KMS-11 (cell line): ENCODE measurements around the gene PTP4A1.

Source experiments
- H2AFZ ChIP-seq: fragments of 200-600 bp; sonication (generic); 2 replicates; pipeline ENCODE4 v1.6.1; 2016; ENCODE audit warnings: antibody characterized with exemption, mixed run types, low read depth
- H3K27ac ChIP-seq: fragments of 200-600 bp; sonication (generic); 2 replicates; pipeline ENCODE4 v1.6.1; 2016; ENCODE audit warnings: mild to moderate bottlenecking, mixed run types
- H3K27me3 ChIP-seq: fragments of 200-600 bp; sonication (generic); 2 replicates; pipeline ENCODE4 v1.6.1; 2017; ENCODE audit warnings: mild to moderate bottlenecking, low read depth, mixed run types, moderate library complexity; ENCODE audit not compliant: insufficient read depth
- H3K36me3 ChIP-seq: fragments of 200-600 bp; sonication (generic); 2 replicates; pipeline ENCODE4 v1.6.1; 2017; ENCODE audit warnings: mild to moderate bottlenecking, mixed run types; ENCODE audit not compliant: insufficient read depth
- H3K4me1 ChIP-seq: fragments of 200-600 bp; sonication (generic); 2 replicates; pipeline ENCODE4 v1.6.1; 2016; ENCODE audit warnings: mild to moderate bottlenecking, low read depth, mixed run types; ENCODE audit not compliant: poor library complexity, severe bottlenecking
- H3K4me2 ChIP-seq: fragments of 200-600 bp; sonication (generic); 2 replicates; pipeline ENCODE4 v1.7.0; 2016; ENCODE audit warnings: mild to moderate bottlenecking, mixed run types
- H3K4me3 ChIP-seq: fragments of 200-600 bp; sonication (generic); IDR thresholded peaks from 2 replicates; pipeline ENCODE4 v1.6.1; 2017; ENCODE audit warnings: low read depth, low read length, mixed read lengths; ENCODE audit not compliant: insufficient read depth
- H3K79me2 ChIP-seq: fragments of 200-600 bp; sonication (generic); 2 replicates; pipeline ENCODE4 v1.6.1; 2016; ENCODE audit warnings: low read depth, mixed run types; ENCODE audit not compliant: insufficient read depth
- H3K9ac ChIP-seq: fragments of 200-600 bp; sonication (generic); 2 replicates; pipeline ENCODE4 v1.6.1; 2016; ENCODE audit warnings: mild to moderate bottlenecking, mixed run types
- H4K20me1 ChIP-seq: fragments of 200-600 bp; sonication (generic); 2 replicates; pipeline ENCODE4 v1.6.1; 2016; ENCODE audit warnings: mild to moderate bottlenecking, mixed run types; ENCODE audit not compliant: insufficient read depth
- TF ChIP-seq, protein P1 (sequence below): fragments of 200-600 bp; sonication (generic); conservative IDR thresholded peaks from 2 replicates; pipeline ENCODE4 v1.6.1; 2017; ENCODE audit warnings: low read depth, mild to moderate bottlenecking, antibody characterized with exemption, low read length, moderate library complexity, mixed read lengths

PTP4A1 gene

GRCh38 chr6:63538550-63538949 lies 33.7 kb upstream of the PTP4A1 start:
- no peaks in the 10 kb centered on the region for H3K79me2 ChIP-seq
- no peaks in the 10 kb centered on the region for H3K4me1 ChIP-seq
- no peak overlapping the region for H3K27ac ChIP-seq
- H3K27me3 ChIP-seq: no peaks in the 10 kb centered on the region
- no peak overlapping the region for H3K4me2 ChIP-seq
- H4K20me1 ChIP-seq: no peaks in the 10 kb centered on the region
- H2AFZ ChIP-seq: no peak overlapping the region
- H3K36me3 ChIP-seq: no peaks in the 10 kb centered on the region
- TF ChIP-seq, protein P1, sequence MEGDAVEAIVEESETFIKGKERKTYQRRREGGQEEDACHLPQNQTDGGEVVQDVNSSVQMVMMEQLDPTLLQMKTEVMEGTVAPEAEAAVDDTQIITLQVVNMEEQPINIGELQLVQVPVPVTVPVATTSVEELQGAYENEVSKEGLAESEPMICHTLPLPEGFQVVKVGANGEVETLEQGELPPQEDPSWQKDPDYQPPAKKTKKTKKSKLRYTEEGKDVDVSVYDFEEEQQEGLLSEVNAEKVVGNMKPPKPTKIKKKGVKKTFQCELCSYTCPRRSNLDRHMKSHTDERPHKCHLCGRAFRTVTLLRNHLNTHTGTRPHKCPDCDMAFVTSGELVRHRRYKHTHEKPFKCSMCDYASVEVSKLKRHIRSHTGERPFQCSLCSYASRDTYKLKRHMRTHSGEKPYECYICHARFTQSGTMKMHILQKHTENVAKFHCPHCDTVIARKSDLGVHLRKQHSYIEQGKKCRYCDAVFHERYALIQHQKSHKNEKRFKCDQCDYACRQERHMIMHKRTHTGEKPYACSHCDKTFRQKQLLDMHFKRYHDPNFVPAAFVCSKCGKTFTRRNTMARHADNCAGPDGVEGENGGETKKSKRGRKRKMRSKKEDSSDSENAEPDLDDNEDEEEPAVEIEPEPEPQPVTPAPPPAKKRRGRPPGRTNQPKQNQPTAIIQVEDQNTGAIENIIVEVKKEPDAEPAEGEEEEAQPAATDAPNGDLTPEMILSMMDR: no peak
- H3K4me3 ChIP-seq: no peak overlapping the region
- no peak overlapping the region for H3K9ac ChIP-seq

- Histone ChIP-seq H4K20me1 (no peaks in the 10 kb centered on the region), H3K9ac (no peak overlapping the region), H3K36me3 (no peaks in the 10 kb centered on the region), H3K4me2 (no peak overlapping the region), H3K27ac (no peak overlapping the region), H2AFZ (no peak overlapping the region), H3K27me3 (no peaks in the 10 kb centered on the region), H3K4me1 (no peaks in the 10 kb centered on the region), H3K4me3 (no peak overlapping the region), H3K79me2 (no peaks in the 10 kb centered on the region)
- TF ChIP-seq, protein P1: no peak
Measured at GRCh38 chr6:63543001-63543400, 29.3 kb upstream of the PTP4A1 start.

DNA sequence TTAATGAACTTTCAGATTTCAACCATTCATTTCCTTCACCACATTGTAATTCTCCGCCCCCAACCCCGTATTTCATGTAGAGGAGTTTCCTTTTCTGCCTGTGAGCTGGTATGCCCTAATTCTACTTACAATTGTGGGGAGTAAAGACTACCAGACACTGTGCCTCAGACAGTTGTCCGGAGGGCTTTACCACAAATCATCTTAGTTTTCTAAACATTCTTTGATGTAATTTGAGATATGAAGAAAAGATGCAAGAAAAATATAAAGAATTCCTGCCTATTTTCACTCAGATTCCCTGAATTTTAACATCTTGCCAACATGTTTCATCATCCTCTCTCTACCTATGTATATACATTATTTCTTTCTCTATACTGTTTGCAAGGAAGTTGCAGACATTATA lies 28.3 kb upstream of the PTP4A1 start:
- Histone ChIP-seq H3K27me3 (no peaks in the 10 kb centered on the region), H3K79me2 (no peaks in the 10 kb centered on the region), H3K27ac (no peak overlapping the region), H3K4me3 (no peak overlapping the region), H2AFZ (no peak overlapping the region), H3K4me1 (no peaks in the 10 kb centered on the region), H3K9ac (no peak overlapping the region), H3K4me2 (no peak overlapping the region), H3K36me3 (no peaks in the 10 kb centered on the region), H4K20me1 (no peaks in the 10 kb centered on the region)
- TF ChIP-seq, protein P1: no peak

DNA sequence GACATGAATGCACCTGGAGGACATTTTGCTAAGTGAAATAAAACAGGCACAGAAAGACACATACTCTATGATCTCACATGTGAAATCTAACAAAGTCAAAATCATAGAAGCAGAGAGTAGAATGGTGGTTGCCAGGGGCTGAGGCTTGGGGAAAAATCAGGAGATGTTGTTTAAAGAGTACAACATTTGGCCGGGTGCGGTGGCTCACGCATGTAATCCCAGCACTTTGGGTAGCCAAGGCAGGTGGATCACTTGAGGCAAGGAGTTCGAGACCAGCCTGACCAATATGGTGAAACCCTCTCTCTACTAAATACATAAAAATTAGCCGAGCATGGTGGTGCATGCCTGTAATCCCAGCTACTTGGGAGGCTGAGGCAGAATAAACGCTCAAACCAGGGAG lies 26.0 kb upstream of the PTP4A1 start:
- TF ChIP-seq, protein P1: no peak
- Histone ChIP-seq H4K20me1 (no peaks in the 10 kb centered on the region), H3K4me3 (no peak overlapping the region), H2AFZ (no peak overlapping the region), H3K36me3 (no peaks in the 10 kb centered on the region), H3K4me1 (no peaks in the 10 kb centered on the region), H3K4me2 (no peak overlapping the region), H3K27me3 (no peaks in the 10 kb centered on the region), H3K27ac (no peak overlapping the region), H3K79me2 (no peaks in the 10 kb centered on the region), H3K9ac (no peak overlapping the region)
